G401.6 (cell line): ENCODE results near the gene SUFU.

Experiments used
- FAIRE-seq: peaks from 2 replicates; lab custom pipeline; 2012; peaks lifted over from hg19 to GRCh38; lab: Jason Lieb, UNC

Gene SUFU

DNA sequence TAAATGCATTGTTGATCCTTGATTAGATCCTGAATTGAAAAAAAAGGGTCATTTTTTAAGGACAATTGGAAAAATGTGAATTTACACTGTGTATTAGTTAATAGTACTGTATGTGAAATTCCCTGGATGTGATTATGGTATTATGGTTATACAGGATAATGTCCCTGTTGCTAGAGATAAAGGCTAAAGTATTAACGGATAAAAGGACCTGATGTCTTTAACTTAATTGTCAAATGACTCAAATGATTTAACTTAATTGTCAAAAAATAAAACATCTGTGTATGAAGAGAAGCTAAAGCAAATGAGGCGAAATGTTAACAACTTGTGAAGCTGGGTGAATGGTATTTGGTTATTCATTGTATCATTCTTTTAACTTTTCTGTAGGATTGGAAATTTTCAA, 48.8 kb downstream of the SUFU start:
- FAIRE-seq, result no peak

DNA sequence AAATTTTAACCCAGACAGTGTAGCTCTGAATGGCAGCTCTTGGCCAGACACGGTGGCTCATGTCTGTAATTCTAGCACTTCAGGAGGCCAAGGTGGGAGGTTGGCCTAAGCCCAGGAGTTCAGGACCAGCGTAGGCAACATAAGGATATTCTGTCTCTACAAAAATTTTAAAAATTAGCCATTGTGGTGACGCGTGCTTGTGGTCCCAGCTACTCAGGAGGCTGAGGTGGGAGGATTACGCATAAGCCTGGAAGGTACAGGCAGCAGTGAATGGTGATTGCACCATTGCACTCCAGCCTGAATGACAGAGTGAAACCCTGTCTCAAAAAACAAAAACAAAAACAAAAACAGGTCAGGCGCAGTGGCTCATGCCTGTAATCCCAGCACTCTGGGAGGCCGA, 50.0 kb downstream of the SUFU start:
- FAIRE-seq, result no peak

DNA sequence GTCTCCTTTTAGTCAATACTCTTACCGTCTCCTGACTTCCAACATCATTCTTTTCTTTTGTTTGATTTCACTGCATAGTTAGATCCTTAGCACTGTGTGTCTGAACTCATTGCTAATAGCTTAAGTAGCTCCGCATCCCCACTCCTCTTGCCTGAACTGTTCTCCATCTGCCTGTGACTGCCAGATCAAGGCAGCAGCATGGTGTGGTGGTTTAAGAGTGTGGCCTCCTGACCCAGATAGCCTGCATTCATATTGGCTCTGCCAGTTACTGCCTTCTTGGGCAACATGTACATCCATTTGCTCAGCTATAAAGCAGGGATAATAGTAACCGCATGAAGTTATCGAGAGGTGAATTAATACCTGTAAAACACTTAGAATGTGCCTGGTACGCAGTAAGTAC, 50.8 kb downstream of the SUFU start:
- FAIRE-seq, result no peak

DNA sequence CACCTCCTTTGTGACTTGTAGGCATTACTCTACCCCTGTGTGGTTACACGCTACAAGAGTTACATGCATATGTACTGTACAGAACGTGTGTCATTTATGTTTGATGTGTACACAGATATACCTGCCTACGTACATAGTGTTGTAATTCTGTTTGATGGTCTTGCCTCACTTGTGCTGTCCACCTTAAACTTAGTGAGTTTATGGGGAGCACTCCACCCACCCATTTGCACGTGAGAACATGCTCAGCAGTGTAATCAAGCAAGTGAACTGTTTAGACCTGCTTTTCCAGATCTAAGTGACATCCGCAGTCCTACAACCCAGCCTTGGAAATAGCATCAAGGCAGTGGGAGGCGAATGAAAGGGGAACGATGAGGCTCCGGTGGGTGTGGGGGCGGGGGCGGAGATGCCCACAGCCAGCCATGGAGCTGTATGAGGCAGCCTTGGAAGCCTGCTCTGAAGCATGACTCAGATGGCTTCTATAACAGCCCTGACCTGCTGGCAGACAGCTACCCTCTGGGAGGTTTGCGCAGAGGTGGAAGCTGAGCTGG, 52.1 kb downstream of the SUFU start:
- FAIRE-seq, result no peak

DNA sequence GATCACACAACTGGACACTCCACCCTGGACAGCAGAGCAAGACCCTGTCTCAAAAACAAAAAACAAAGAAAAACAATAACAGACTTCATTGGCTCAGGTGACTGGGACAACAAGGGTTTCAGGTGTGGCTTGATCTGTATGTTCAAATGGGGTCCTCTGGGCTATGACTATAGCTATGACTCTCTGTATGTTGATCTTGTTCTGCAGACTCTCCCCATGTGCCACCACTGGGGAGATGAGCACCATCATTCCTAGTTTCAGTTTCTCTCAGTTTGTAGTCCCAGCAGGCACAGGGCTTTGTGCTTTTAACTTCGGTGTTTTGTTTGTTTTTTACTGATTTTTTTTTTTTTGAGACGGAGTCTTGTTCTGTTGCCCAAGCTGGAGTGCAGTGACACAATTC, 53.8 kb downstream of the SUFU start:
- FAIRE-seq, result no peak

DNA sequence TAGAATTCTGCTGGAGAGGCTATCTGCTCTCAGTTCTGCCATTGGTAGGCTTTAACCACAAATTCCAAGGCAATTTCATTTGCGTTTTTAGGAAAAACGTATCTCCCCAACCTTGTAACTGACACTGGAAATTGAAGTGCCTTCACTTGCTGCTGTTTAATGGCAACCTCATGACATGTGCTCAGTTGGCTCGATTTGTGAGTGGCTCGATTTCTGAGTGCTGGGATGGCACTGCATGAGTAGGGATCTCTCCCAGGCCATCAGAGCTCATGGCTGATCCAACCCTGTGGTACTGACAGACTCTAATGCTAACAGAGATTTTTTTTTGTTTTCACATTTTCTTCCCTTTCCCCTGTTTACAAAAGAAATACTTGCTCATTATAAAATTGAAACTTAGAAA, 56.0 kb downstream of the SUFU start:
- FAIRE-seq, result no peak

DNA sequence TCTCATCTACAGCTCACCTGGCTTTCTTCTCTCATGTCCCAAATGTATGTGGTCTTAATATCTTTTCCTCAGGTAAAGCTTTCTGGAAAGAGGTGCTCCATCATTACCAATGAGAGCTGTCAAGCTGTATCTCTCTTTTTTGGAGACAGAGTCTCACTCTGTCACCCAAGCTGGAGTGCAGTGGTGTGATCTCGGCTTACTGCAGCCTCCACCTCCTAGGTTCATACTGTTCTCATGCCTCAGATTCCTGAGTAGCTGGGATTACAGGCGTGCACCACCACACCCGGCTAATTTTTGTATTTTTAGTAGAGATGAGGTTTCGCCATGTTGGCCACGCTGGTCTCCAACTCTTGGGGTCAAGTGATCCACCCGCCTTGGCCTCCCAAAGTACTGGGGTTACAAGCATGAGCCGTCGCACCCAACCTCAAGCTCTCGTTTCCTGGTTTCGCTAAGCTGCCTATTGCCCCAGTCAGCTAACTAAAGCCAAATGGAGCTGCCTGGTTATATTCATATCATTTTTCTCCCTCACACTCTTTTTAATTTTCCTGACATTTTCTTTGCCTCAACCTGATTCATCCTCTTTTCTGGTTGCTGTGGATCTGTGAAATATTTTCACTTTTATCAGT, 60.5 kb downstream of the SUFU start:
- no peak for FAIRE-seq

DNA sequence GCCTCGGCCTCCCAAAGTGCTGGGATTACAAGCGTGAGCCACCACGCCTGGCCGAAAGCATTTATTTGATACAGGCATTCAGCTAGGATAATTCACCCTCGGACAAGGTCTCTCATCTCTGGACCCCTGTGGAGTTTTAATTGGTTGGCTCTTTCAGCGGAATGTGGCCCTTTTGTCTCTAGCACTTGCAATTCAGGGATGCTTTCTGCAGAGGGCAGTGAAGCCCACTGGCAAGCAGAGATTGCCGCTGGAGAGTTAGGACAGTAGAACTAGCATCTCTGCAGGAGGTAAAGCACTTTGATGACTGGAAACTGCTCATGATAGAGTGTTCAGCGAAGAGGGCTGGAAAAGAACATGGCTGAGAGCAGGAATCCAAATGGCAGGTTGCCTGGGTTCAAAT, 62.0 kb downstream of the SUFU start:
- FAIRE-seq, result no peak

DNA sequence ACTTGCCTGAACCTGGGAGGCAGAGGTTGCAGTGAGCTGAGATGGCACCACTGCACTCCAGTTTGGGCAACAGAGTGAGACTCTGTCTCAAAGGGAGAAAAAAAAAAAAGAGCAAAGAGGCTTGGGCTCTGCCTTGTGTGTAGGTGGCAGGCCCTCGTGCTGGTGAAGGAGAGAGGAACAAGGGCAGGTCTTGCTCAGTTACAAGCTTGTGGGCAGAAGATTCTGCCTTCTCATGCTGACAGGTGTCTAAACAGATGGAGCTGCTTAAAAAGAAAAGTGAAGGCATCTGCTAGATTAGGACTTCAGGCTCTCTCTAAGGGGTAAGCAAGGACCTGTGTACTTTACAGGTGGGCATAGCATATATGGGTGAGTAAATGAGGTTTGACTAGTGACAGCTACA, 75.0 kb downstream of the SUFU start:
- FAIRE-seq, result no peak

DNA sequence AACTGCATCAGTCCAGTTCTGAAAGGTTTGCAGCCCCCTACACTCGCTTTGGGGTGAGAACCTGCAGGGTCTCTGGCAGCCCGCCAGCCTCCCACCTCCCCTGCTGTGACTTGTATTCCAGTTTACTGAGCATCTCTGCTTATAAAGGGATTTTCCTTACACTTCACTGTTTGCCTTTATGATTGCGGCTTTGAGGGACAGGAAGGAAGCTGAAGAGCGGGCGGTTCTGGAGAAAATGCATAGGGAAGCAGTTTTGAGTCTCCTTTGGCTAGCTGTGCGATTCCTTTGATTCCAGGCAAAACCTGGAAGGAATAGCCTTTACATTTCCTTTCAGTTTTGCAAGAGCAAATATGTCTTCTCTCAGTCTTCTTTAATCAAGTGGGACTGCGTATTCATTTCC, 75.6 kb downstream of the SUFU start:
- no peak for FAIRE-seq

DNA sequence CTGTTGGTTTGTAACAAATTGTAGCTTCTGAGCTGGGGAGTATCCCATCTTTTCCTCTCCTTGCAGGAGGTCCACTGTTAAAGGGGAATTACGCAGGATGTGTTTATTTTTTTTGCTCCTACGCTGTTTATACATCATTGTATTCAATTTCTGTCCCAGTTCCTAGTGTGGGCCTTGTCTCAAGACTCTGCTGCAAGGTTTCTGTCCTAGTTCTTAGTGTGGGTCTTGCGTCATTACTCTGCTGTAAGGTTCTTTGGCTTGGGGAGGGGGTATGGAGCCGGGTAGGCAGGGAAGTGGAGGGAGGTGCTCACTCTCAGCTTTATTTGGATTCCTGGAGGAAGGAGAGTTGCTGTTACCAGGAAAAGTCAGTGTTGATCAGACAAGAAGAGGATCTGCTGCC, 76.5 kb downstream of the SUFU start:
- no peak for FAIRE-seq

DNA sequence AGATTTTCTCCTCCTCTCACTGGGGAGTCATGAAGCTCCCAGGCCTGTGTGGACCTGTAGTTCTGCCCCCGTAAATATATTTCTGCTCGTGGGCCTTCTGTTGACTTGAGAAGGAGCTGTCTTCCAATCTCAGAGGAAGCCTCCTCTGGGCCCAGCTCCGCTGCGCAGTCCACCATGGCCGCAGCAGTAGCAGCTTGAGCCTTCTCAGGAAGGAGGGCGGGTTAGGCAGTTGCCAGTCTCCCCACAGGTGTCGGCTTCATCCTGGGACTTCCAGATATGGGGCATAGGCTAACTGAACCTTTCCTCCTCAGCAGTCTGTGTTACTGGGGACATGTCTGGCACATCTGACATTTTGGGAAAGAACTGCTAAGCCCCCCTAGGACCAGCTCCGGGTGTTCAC, 77.6 kb downstream of the SUFU start:
- no peak for FAIRE-seq

DNA sequence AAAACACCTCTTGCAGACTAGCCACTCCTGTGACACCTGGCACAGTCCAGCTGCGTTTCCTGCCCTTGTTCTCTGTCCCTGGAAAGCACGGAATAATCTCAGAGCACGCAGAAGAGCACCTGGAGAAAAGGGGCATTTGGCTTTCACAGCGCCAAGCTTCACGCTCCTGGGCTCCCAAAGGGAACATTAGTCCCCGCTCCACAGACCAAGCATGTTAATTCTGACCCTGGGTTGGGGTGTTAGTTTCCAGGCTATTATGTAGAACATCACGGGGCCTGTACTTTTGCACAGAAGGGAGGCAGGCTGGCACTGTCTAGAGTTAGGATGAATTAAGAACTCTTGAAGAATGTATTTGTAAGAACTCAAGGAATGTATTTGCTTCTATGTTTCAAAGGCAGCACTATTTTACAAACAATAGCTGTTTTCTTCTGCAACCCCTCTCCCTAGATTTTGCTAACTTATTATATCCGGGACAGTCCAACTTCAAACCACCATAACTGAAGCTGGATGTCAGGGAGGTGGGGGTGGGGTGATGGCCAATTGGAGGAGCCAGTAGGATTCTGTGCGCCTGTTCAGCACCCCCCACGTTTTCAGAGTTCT, 78.3 kb downstream of the SUFU start:
- no peak for FAIRE-seq

DNA sequence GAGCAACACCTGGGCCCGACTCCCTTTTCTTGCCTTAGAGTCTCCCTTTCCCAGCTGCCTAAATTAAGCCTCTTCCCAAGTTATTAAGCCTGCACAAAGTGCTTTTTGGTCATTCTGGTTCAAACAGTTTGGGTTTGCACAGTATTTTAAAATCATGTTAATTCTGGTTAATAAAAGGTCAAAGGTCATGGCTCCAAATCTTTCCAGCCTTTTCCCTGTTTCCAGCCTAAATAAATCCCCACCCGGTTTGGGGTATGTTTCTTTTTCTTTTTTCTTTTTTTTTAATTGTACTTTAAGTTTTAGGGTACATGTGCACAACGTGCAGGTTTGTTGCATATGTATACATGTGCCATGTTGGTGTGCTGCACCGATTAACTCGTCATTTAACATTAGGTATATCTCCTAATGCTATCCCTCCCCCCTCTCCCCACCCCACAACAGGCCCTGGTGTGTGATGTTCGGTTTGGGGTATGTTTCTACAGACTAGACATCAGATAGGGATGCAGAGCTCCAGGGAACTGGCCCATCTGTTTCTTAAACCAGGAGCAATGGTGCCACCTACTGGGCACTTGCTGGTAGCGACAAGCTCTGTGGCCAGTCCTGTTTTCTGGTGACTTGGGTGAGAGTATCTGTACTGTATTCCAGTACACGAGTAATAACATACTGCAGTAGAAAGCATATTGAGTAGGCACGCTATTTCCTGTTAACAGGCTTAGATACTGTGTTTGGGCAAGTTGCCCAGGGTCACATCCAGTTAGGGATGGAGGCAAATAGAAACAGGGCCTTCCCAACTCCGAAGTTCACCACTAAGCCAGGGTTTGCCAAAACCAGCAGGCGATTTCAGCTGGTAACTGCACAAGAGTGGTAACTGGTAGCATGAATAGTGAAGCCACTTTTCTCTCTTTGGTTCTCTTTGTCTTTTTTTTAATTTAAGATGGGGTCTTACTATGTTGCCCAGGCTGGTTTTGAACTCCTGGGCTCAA, 80.0 kb downstream of the SUFU start:
- peak; percentile 92 for FAIRE-seq

DNA sequence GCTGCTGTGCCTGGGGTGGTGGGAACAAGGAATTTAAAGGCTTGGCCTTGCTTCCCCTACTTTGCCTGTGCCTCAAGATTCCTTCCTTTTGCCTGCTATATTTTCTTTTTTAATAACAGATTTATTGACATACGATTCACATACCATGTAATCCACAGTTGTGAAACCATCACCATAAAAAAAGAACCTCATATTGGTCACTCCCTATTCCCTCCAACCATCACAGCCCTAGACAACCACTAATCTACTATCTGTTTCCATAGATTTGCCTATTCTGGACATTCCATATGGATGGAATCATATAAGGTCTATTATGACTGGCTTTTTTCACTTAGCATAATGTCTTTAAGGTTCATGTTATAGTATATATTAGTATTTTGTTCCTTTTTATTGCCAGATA, 81.3 kb downstream of the SUFU start:
- FAIRE-seq, result no peak

DNA sequence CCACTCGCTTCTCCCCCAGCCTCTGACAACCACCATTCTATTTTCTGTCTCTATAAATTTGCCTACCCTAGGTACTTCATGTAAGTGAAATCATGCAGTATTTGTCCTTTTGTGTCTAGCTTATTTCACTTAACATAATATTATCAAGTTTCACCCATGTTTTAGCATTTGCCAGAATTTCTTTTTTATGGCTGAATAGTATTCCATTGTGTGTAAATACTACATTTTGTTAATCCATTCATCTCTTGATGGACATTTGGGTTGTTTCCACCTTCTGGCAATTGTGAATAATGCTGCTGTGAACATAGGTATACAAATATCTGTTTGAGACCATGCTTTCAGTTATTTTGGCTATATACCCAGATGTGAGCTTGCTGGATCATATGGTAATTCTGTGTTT, 83.1 kb downstream of the SUFU start:
- FAIRE-seq, result no peak

DNA sequence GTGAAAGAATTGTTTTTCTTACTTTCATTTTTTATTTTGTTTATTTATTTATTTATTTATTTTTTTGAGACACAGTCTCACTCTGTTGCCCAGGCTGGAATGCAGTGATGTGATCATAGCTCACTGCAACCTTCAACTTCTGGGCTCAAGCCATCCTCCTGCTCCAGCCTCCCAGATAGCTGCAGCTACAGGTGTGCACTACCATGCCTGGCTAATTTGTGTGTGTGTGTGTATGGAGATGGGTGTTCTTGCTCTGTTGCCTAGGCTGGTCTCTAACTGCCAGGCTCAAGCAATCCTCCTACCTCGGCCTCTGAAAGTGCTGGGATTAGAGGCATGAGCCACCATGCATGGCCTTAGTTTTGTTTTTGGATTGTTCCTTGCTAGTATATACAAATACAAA, 85.1 kb downstream of the SUFU start:
- no peak for FAIRE-seq

DNA sequence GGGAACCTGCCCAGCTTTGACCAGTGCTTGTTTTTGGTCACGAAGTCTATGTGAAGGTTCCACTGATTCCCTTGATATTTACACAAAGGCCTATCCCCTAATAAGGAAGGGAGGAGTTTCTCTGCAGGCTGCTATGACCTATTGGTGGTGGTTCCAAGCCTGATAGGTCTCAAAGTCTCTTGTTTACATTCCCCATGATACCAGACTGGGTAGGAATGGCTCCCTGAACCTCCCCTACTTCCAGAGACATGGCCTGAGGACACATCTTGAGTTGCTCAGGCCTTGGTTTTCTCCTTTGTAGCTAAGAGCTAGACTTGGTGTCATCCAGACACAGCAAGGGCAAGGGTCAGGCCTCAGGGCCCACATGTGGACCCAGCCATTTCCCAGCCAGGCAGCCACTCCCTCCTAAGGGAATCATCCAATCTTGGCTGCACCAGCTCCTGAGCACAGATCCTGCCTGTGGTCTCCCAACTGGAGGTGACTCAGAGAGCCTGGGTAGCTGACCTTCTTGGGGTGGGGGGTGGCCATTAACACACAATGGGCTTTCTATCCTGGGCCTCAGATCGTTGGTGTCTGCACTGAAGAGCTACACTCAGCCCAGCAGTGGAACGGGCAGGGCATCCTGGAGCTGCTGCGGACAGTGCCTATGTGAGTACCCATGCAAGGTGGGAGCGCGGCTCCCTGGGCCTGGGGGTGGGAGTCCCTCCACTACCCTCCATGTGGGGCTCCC, 89.5 kb downstream of the SUFU start:
- FAIRE-seq, result no peak

DNA sequence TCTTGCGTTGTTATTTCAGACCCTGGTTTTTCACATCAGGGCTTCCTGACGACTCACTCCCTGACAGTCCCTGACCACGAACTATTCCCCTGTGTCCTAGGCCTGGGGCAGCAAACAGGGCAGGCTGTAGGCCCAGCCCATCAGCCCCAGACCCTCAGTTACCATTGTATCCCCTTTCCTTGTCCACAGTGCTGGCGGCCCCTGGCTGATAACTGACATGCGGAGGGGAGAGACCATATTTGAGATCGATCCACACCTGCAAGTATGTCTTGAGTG, 90.0 kb downstream of the SUFU start:
- FAIRE-seq, result no peak

DNA sequence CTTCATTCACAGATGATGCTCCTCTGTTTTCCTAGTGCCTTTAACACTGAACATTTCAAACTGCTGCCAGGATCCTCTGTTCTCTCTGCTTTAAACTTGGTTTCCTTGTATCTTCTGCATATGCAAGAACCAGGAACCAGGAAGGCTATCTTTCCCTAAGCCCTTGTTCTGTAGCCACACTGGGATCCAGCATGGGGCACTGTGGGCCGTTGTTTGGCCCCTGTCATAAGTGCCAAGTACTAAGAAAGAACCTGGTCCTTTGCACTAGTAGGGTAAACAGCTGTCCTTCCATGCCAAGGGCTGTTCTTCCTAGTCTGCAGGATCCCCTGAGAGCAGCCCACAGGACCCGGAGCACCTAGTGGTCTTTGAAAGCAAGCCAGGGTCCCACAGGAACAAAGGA, 91.5 kb downstream of the SUFU start:
- FAIRE-seq, result no peak

DNA sequence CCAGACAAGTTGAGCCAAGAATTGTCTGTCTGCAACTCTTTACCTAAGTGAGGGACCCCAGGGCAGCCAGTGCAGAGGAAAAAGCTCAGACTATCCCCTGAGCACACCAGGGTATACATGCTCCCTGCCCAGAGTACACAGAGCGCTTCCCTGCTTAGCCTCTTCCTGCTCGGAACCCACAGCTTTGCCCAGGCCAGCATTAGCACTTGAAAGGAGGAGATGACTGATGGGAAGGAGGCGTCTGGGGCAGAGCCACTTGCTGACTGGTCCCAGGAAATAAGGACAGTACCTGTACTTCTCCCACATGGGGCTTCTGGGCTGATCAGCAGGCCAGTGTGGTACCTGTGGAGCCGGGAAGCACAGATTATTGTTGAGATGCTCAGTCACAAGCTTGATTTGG, 92.1 kb downstream of the SUFU start:
- no peak for FAIRE-seq

DNA sequence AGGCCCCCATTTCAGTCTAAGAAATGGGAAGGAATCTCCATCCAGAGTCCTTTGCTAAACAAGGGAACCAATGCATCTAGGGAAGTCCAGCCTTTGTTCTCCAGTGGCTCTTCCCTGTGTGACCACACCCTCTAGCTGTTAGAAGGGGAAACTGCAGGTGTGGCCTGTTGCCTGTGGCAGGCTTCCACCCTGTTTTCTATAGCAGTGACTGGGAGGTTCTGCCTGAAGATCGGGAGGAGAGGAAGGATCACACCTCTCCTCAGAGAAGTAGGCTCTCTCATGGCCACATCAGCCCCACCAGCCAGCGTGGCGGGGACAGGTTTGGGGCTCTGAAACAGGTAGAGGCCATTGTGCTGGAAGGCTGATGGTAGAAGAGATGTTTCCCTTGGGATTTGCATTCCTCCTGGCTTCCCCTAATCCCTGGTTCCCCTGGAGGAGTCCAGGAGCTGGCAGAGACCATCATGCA, 92.8 kb downstream of the SUFU start:
- peak; percentile 91 for FAIRE-seq
